Measurements from ENCODE around the gene TMEM127. TPM values are rescaled to one million over a fixed set of nuclear protein-coding genes. Genes with fewer than 3 reads are reported as not detected.
"Not testable (repeated sequence)": the region's sequence is repeated elsewhere in the genome, so short reads cannot be mapped to it uniquely, and the experiment has no call there.

The TMEM127 gene
- total RNA-seq, 1 donor from 2014 or later: 58.7 TPM

- no peak for DNase-seq (ENCODE audit: low spot score)
These were observed 995 bp downstream of the TMEM127 start for GRCh38 chr2:96264656-96265348.

GRCh38 chr2:96264086-96264485 is 1.7 kb downstream of the TMEM127 start:
- no peak for DNase-seq (ENCODE audit: low spot score)

GRCh38 chr2:96262306-96262705 is 3.5 kb downstream of the TMEM127 start:
- DNase-seq (ENCODE audit: low spot score): no peak

GRCh38 chr2:96261328-96262003 is 4.3 kb downstream of the TMEM127 start:
- DNase-seq (ENCODE audit: low spot score): no peak

- no peak for DNase-seq (ENCODE audit: low spot score)
These were observed 5.2 kb downstream of the TMEM127 start for GRCh38 chr2:96260387-96261260.

GRCh38 chr2:96259497-96259921 is 6.3 kb downstream of the TMEM127 start:
- DNase-seq (ENCODE audit: low spot score): no peak

GRCh38 chr2:96258166-96259022 is 7.4 kb downstream of the TMEM127 start:
- no peak for DNase-seq (ENCODE audit: low spot score)

- DNase-seq (ENCODE audit: low spot score): not testable (repeated sequence)
These were observed 8.1 kb downstream of the TMEM127 start for GRCh38 chr2:96257744-96258143.

- no peak for DNase-seq (ENCODE audit: low spot score)
These were observed 9.1 kb downstream of the TMEM127 start for GRCh38 chr2:96256611-96257113.

- no peak for DNase-seq (ENCODE audit: low spot score)
These were observed 11.2 kb downstream of the TMEM127 start for GRCh38 chr2:96254571-96254970.

GRCh38 chr2:96253006-96253405 is 12.8 kb downstream of the TMEM127 start:
- DNase-seq (ENCODE audit: low spot score): no peak

- DNase-seq (ENCODE audit: low spot score): no peak
These were observed 13.3 kb downstream of the TMEM127 start for GRCh38 chr2:96252526-96252925.

GRCh38 chr2:96251721-96252292 is 14.0 kb downstream of the TMEM127 start:
- DNase-seq (ENCODE audit: low spot score): no peak

GRCh38 chr2:96250188-96250587 is 15.6 kb downstream of the TMEM127 start:
- DNase-seq (ENCODE audit: low spot score): no peak

GRCh38 chr2:96249654-96250053 is 16.1 kb downstream of the TMEM127 start:
- no peak for DNase-seq (ENCODE audit: low spot score)

GRCh38 chr2:96248624-96249023 is 17.2 kb downstream of the TMEM127 start:
- no peak for DNase-seq (ENCODE audit: low spot score)

GRCh38 chr2:96247896-96248295 is 17.9 kb downstream of the TMEM127 start:
- no peak for DNase-seq (ENCODE audit: low spot score)

GRCh38 chr2:96247009-96247408 is 18.8 kb downstream of the TMEM127 start:
- DNase-seq (ENCODE audit: low spot score): no peak

GRCh38 chr2:96245609-96246390 is 20.0 kb downstream of the TMEM127 start:
- no peak for DNase-seq (ENCODE audit: low spot score)

GRCh38 chr2:96243843-96244242 is 22.0 kb downstream of the TMEM127 start:
- no peak for DNase-seq (ENCODE audit: low spot score)

Data from mesenteric fat pad (tissue), 1 donor.